ENCODE data around the gene LINGO4. TPM values are rescaled to one million over a fixed set of nuclear protein-coding genes. Genes with fewer than 3 reads are reported as not detected.

LINGO4 gene
- total and polyA plus RNA-seq, 2 of the 13 experiments (the other 11 are each of a cell fraction or from before 2014, with no cell fraction given): 0.02 to 0.05 TPM

DNA sequence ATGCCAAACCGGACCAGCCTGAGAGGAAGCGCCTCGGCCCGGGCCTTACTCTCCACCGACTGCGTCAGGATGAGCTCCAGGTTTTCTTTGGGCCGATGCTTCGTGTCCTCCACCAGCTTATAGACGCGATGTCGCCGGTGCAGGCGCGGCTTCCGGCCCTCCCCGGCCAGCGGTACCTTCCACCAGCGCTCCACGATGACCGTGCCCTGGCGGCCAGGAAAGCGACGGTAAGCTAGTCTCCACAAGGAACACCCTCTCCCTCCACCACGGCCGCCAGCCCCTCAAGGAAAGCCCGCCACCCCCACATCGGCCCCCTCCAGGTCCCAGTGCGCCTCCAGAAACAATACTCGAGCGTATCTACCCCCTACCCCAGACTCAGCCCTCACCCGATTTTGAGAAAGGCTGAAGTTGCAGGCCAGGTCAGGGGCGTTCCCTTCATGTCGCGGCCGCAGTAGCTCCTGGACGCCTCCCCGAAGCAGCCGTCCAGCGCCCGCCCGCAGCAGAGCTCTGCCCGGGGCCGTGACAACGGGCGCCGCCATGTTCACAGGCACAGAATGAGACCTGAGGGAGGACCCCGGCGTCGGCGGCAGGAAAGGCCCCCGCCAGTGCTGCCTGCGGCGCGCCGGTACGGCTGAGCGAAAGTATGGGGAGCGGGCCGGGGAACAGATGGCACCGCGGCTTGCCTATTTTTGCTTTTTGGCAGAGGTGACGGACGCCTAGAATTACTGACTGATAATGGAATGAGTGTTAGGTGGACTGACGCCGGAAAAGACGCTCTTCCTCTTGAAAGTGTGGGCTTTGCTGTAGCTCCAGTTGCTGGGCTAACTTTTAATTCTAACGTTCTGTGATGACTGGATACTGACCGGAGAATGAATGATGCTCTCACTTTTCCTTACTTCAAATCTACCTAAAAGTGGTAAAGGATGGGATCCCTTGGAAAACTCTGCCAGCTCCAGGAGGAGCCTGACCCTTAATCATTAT lies 42.0 kb downstream of the LINGO4 start, which contains the start of gene MRPL9 (continued):
- TF ChIP-seq, protein P1, sequence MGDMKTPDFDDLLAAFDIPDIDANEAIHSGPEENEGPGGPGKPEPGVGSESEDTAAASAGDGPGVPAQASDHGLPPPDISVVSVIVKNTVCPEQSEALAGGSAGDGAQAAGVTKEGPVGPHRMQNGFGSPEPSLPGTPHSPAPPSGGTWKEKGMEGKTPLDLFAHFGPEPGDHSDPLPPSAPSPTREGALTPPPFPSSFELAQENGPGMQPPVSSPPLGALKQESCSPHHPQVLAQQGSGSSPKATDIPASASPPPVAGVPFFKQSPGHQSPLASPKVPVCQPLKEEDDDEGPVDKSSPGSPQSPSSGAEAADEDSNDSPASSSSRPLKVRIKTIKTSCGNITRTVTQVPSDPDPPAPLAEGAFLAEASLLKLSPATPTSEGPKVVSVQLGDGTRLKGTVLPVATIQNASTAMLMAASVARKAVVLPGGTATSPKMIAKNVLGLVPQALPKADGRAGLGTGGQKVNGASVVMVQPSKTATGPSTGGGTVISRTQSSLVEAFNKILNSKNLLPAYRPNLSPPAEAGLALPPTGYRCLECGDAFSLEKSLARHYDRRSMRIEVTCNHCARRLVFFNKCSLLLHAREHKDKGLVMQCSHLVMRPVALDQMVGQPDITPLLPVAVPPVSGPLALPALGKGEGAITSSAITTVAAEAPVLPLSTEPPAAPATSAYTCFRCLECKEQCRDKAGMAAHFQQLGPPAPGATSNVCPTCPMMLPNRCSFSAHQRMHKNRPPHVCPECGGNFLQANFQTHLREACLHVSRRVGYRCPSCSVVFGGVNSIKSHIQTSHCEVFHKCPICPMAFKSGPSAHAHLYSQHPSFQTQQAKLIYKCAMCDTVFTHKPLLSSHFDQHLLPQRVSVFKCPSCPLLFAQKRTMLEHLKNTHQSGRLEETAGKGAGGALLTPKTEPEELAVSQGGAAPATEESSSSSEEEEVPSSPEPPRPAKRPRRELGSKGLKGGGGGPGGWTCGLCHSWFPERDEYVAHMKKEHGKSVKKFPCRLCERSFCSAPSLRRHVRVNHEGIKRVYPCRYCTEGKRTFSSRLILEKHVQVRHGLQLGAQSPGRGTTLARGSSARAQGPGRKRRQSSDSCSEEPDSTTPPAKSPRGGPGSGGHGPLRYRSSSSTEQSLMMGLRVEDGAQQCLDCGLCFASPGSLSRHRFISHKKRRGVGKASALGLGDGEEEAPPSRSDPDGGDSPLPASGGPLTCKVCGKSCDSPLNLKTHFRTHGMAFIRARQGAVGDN (CRISPR knock-in tag; IDR thresholded peaks at IDR 0.05): peak; percentile 83
- TF ChIP-seq, protein P2, sequence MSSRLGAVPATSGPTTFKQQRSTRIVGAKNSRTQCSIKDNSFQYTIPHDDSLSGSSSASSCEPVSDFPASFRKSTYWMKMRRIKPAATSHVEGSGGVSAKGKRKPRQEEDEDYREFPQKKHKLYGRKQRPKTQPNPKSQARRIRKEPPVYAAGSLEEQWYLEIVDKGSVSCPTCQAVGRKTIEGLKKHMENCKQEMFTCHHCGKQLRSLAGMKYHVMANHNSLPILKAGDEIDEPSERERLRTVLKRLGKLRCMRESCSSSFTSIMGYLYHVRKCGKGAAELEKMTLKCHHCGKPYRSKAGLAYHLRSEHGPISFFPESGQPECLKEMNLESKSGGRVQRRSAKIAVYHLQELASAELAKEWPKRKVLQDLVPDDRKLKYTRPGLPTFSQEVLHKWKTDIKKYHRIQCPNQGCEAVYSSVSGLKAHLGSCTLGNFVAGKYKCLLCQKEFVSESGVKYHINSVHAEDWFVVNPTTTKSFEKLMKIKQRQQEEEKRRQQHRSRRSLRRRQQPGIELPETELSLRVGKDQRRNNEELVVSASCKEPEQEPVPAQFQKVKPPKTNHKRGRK (CRISPR knock-in tag; IDR thresholded peaks at IDR 0.05): no peak
- TF ChIP-seq, protein P3, sequence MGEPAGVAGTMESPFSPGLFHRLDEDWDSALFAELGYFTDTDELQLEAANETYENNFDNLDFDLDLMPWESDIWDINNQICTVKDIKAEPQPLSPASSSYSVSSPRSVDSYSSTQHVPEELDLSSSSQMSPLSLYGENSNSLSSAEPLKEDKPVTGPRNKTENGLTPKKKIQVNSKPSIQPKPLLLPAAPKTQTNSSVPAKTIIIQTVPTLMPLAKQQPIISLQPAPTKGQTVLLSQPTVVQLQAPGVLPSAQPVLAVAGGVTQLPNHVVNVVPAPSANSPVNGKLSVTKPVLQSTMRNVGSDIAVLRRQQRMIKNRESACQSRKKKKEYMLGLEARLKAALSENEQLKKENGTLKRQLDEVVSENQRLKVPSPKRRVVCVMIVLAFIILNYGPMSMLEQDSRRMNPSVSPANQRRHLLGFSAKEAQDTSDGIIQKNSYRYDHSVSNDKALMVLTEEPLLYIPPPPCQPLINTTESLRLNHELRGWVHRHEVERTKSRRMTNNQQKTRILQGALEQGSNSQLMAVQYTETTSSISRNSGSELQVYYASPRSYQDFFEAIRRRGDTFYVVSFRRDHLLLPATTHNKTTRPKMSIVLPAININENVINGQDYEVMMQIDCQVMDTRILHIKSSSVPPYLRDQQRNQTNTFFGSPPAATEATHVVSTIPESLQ (CRISPR knock-in tag; conservative IDR thresholded peaks at IDR 0.05): no peak
- no peak for TF ChIP-seq PAX8 (CRISPR knock-in tag; IDR thresholded peaks at IDR 0.05; ENCODE audit: borderline replicate concordance)
- TF ChIP-seq AGO2 (optimal IDR thresholded peaks at IDR 0.05; ENCODE audit: low read depth, low read length): peak; percentile 30
- TF ChIP-seq, protein P4, sequence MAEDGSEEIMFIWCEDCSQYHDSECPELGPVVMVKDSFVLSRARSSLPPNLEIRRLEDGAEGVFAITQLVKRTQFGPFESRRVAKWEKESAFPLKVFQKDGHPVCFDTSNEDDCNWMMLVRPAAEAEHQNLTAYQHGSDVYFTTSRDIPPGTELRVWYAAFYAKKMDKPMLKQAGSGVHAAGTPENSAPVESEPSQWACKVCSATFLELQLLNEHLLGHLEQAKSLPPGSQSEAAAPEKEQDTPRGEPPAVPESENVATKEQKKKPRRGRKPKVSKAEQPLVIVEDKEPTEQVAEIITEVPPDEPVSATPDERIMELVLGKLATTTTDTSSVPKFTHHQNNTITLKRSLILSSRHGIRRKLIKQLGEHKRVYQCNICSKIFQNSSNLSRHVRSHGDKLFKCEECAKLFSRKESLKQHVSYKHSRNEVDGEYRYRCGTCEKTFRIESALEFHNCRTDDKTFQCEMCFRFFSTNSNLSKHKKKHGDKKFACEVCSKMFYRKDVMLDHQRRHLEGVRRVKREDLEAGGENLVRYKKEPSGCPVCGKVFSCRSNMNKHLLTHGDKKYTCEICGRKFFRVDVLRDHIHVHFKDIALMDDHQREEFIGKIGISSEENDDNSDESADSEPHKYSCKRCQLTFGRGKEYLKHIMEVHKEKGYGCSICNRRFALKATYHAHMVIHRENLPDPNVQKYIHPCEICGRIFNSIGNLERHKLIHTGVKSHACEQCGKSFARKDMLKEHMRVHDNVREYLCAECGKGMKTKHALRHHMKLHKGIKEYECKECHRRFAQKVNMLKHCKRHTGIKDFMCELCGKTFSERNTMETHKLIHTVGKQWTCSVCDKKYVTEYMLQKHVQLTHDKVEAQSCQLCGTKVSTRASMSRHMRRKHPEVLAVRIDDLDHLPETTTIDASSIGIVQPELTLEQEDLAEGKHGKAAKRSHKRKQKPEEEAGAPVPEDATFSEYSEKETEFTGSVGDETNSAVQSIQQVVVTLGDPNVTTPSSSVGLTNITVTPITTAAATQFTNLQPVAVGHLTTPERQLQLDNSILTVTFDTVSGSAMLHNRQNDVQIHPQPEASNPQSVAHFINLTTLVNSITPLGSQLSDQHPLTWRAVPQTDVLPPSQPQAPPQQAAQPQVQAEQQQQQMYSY (CRISPR knock-in tag; IDR thresholded peaks at IDR 0.05): peak; percentile 65; the same call in 1 of the 2 replicates
- no peak for TF ChIP-seq RFX5 (IDR thresholded peaks at IDR 0.05; ENCODE audit: low read depth, low read length)
- TF ChIP-seq ZNF350 (CRISPR knock-in tag; IDR thresholded peaks at IDR 0.05; ENCODE audit: borderline replicate concordance, low read depth): peak; percentile 90; the same call in 1 of the 2 replicates
- TF ChIP-seq CHD4 (IDR thresholded peaks at IDR 0.05; ENCODE audit: borderline replicate concordance, low read length): no peak
- TF ChIP-seq ZNF619 (CRISPR knock-in tag; IDR thresholded peaks at IDR 0.05): no peak
- TF ChIP-seq, protein P5, sequence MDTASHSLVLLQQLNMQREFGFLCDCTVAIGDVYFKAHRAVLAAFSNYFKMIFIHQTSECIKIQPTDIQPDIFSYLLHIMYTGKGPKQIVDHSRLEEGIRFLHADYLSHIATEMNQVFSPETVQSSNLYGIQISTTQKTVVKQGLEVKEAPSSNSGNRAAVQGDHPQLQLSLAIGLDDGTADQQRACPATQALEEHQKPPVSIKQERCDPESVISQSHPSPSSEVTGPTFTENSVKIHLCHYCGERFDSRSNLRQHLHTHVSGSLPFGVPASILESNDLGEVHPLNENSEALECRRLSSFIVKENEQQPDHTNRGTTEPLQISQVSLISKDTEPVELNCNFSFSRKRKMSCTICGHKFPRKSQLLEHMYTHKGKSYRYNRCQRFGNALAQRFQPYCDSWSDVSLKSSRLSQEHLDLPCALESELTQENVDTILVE (CRISPR knock-in tag; IDR thresholded peaks at IDR 0.05): no peak

Measured in HepG2 (cell line).